ENCODE data around the gene PACSIN2.

DNA sequence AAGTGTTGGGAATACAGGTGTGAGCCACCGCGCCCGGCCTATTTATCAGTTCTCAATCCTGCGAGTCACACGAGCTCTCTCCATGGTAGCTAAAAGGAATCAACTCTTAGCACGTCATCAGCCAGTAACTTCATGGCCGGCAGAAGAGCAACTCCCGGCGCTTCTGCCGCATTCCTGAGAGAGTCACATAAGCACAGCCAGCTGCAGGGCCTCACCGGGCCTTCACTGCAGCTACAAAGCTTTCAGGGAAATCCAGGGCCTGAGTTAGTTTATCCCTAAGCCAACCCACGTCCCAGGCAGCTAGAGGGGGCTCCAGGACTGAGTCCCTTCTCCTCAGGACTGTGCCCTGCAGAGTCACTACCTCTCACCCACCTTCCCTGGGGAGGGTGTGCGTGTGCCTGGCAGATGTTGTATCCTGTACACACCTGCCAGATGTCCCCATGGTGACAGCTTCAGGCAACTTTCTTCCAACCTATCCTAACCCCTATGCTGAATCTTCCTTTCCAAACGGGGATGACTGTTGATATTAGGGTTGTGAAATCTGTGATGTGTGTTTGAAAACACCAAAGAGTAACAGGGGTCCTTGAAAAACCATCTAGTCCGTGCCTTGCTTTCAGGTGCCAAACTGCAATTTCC is 112.0 kb downstream of the PACSIN2 start:
- TF ChIP-seq EZH2 (IDR thresholded peaks at IDR 0.05; ENCODE audit: insufficient read depth, poor library complexity, severe bottlenecking) (no peak), EZH2phosphoT487 (IDR thresholded peaks at IDR 0.05; ENCODE audit: insufficient read depth, low read depth) (no peak)

Measured in GM23248 (cell line).